ENCODE data around the gene CHD2.

DNA sequence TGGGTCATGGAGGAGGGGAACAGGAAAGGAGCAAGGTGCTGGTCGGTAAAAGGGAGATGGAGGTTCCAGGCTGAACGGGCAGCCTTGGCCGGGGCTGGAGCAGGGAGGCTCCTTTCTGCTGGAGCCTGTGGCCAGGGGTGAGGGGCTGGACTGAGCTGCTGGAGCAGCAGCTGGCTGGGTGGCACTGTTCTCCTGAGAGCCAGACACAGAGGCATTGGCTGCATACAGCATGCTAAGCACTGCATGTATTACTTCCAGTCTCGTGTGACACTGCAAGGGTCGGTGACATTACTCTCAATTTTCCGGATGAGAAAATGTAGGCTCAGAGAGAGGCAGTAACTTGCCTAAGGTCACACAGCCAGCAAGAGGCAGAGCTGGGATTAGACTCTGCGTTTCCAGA, 146.6 kb downstream of the CHD2 start:
- TF ChIP-seq ISL1 (CRISPR knock-in tag; IDR thresholded peaks at IDR 0.05) (no peak), ZFP3 (CRISPR knock-in tag; IDR thresholded peaks at IDR 0.05) (no peak)
